GM23338 (cell line): ENCODE measurements around the gene THRA. TPM values are rescaled to one million over a fixed set of nuclear protein-coding genes. Genes with fewer than 3 reads are reported as not detected.

ENCODE experiments used
- ATAC-seq: fragments of 200-7000 bp; cut with Tn5 transposase; 3 replicates; pipeline ENCODE4 v1.9.1; 2020
- DNase-seq: peaks from one replicate; pipeline ENCODE4 v3.0.0-alpha.2; 2015; ENCODE audit warnings: low spot score
- H2AFZ ChIP-seq: fragments of 200-600 bp; sonication (generic); 2 replicates; pipeline ENCODE4 v1.8.0; 2016; ENCODE audit warnings: antibody characterized with exemption, mild to moderate bottlenecking, moderate library complexity
- H3F3A ChIP-seq: fragments of 200-600 bp; sonication (generic); replicated peaks from 2 replicates; pipeline ENCODE4 v1.8.0; 2017; ENCODE audit warnings: antibody characterized with exemption, mixed run types, low read depth
- H3K27ac ChIP-seq: fragments of 200-600 bp; sonication (generic); 2 replicates; pipeline ENCODE4 v1.6.1; 2016; ENCODE audit warnings: low read depth
- H3K27me3 ChIP-seq: fragments of 200-600 bp; sonication (generic); 2 replicates; pipeline ENCODE4 v1.8.0; 2016; ENCODE audit warnings: mild to moderate bottlenecking, mixed run types, moderate library complexity; ENCODE audit not compliant: insufficient read depth
- H3K36me3 ChIP-seq: fragments of 200-600 bp; sonication (generic); 2 replicates; pipeline ENCODE4 v1.8.0; 2016; ENCODE audit warnings: mild to moderate bottlenecking; ENCODE audit not compliant: insufficient read depth
- H3K4me1 ChIP-seq: fragments of 200-600 bp; sonication (generic); 2 replicates; pipeline ENCODE4 v1.8.0; 2016; ENCODE audit warnings: mild to moderate bottlenecking, moderate library complexity; ENCODE audit not compliant: insufficient read depth
- H3K4me2 ChIP-seq: fragments of 200-600 bp; sonication (generic); 2 replicates; pipeline ENCODE4 v1.7.1; 2017; ENCODE audit warnings: mixed run types
- H3K4me3 ChIP-seq: fragments of 200-600 bp; sonication (generic); 2 replicates; pipeline ENCODE4 v1.6.1; 2016; ENCODE audit warnings: mixed run types
- H3K79me2 ChIP-seq: fragments of 200-600 bp; sonication (generic); replicated peaks from 2 replicates; pipeline ENCODE4 v1.8.0; 2017; ENCODE audit warnings: mild to moderate bottlenecking; ENCODE audit not compliant: insufficient read depth
- H3K9me2 ChIP-seq: fragments of 200-600 bp; sonication (generic); 2 replicates; pipeline ENCODE4 v1.8.0; 2017; ENCODE audit not compliant: insufficient read depth
- H4K20me1 ChIP-seq: fragments of 200-600 bp; sonication (generic); replicated peaks from 2 replicates; pipeline ENCODE4 v1.8.0; 2017; ENCODE audit warnings: mild to moderate bottlenecking; ENCODE audit not compliant: insufficient read depth
- H3K27ac Mint-ChIP-seq: 2 replicates; pipeline ENCODE4 v1.8.0; 2020; ENCODE audit warnings: inconsistent platforms, mild to moderate bottlenecking, moderate library complexity, mixed read lengths
- H3K27me3 Mint-ChIP-seq: 3 replicates; pipeline ENCODE4 v1.8.0; 2022; ENCODE audit warnings: low read depth, mild to moderate bottlenecking, moderate library complexity, mixed read lengths, inconsistent platforms; ENCODE audit not compliant: insufficient read depth, poor library complexity
- H3K36me3 Mint-ChIP-seq: 3 replicates; pipeline ENCODE4 v1.8.0; 2021; ENCODE audit warnings: low read depth, mild to moderate bottlenecking, inconsistent platforms, moderate library complexity, mixed read lengths
- H3K4me1 Mint-ChIP-seq: 3 replicates; pipeline ENCODE4 v1.8.0; 2020; ENCODE audit warnings: mild to moderate bottlenecking, inconsistent platforms, mixed read lengths
- H3K4me3 Mint-ChIP-seq: 3 replicates; pipeline ENCODE4 v1.8.0; 2021; ENCODE audit warnings: moderate library complexity, mild to moderate bottlenecking, inconsistent platforms, mixed read lengths
- H3K9me3 Mint-ChIP-seq: 3 replicates; pipeline ENCODE4 v1.8.0; 2020; ENCODE audit warnings: moderate library complexity, mild to moderate bottlenecking, inconsistent platforms, mixed read lengths
- CREB1 ChIP-seq: fragments of 250-450 bp; sonication (Bioruptor Pico); IDR thresholded peaks from 2 replicates; pipeline ENCODE4 v1.5.0; 2020; ENCODE audit warnings: low read depth, mild to moderate bottlenecking, moderate library complexity
- CTCF ChIP-seq, 2 experiments: fragments of 200-600 bp in 1 of 2; sonication (generic) in 1 of 2; conservative IDR thresholded peaks; 2 replicates each; pipeline versions ENCODE4 v1.5.1 to v1.6.1; 2016 to 2017; ENCODE audit warnings: antibody characterized with exemption in 2 of 2, low read depth in 2 of 2, mild to moderate bottlenecking in 2 of 2, moderate library complexity in 1 of 2
- ETS1 ChIP-seq: IDR thresholded peaks from 2 replicates; pipeline ENCODE4 v1.6.1; 2016; ENCODE audit warnings: antibody characterized with exemption
- EZH2 ChIP-seq: fragments of 200-600 bp; sonication (generic); IDR thresholded peaks from one replicate; pipeline ENCODE4 v1.8.0; 2017; ENCODE audit warnings: antibody characterized with exemption, mild to moderate bottlenecking, low read depth; ENCODE audit not compliant: unreplicated experiment
- EZH2phosphoT487 ChIP-seq: fragments of 200-600 bp; sonication (generic); IDR thresholded peaks from one replicate; pipeline ENCODE4 v1.8.1; 2018; ENCODE audit warnings: antibody characterized with exemption; ENCODE audit not compliant: unreplicated experiment
- JUNB ChIP-seq: IDR thresholded peaks from one replicate; pipeline ENCODE4 v1.6.1; 2016; ENCODE audit warnings: antibody characterized with exemption; ENCODE audit not compliant: unreplicated experiment
- NANOG ChIP-seq: IDR thresholded peaks from 2 replicates; pipeline ENCODE4 v1.6.1; 2016; ENCODE audit warnings: antibody characterized with exemption, borderline replicate concordance
- ZNF114 ChIP-seq: fragments of 250-450 bp; sonication (Bioruptor Pico); IDR thresholded peaks from 2 replicates; pipeline ENCODE4 v1.5.0; 2020; ENCODE audit warnings: mild to moderate bottlenecking, moderate library complexity
- ZNF462 ChIP-seq: fragments of 250-450 bp; sonication (Bioruptor Pico); IDR thresholded peaks from 2 replicates; pipeline ENCODE4 v1.5.0; 2020; ENCODE audit warnings: mild to moderate bottlenecking, moderate library complexity
- polyA plus RNA-seq: library from polyadenylated mRNA; unstranded; fragments of >200 nt; fragmentation: Nextera tagmentation; extraction: Ambion mirVana; gene quantifications from 2 replicates; pipeline ENCODE4 v1.2.1, GENCODE V29; 2016
- total RNA-seq: library from RNA; depleted of rRNA; stranded (reverse); fragments of >200 nt; shearing (Covaris generic); gene quantifications from 2 replicates; pipeline ENCODE4 v1.2.3, GENCODE V29; 2014

THRA gene
- total and polyA plus RNA-seq, 2 experiments from 2014 or later = 3.4 to 10.5 TPM

- Mint-ChIP-seq H3K27me3 (peaks cover 31% of the 10 kb centered on the region), H3K9me3 (no peaks in the 10 kb centered on the region), H3K4me3 (peak overlapping the region; percentile 57; the same call in 1 of the 3 replicates), H3K27ac (no peak overlapping the region), H3K4me1 (peaks cover 79% of the 10 kb centered on the region), H3K36me3 (no peaks in the 10 kb centered on the region)
- Histone ChIP-seq H4K20me1 (no peaks in the 10 kb centered on the region), H3K9me2 (no peaks in the 10 kb centered on the region), H3K4me2 (peak overlapping the region; percentile 82), H3K27ac (no peak overlapping the region), H3K79me2 (peaks cover 7% of the 10 kb centered on the region; the same call in 1 of the 2 replicates), H3F3A (0 out of 2 replicates have a peak, but pooled peaks cover 23% of the 10 kb centered on the region), H3K27me3 (peaks cover 12% of the 10 kb centered on the region; the same call in 1 of the 2 replicates), H3K36me3 (no peaks in the 10 kb centered on the region), H3K4me1 (peaks cover 69% of the 10 kb centered on the region), H3K4me3 (peak overlapping the region; percentile 54; the same call in 1 of the 2 replicates), H2AFZ (no peak overlapping the region)
- no peak for ATAC-seq
- no peak for DNase-seq
- TF ChIP-seq EZH2 (no peak), ZNF462 (CRISPR knock-in tag) (no peak), NANOG (no peak), EZH2phosphoT487 (no peak), CTCF (conservative IDR thresholded peaks at IDR 0.05; ENCODE audit: low read depth in 2 of 2) (no peak), JUNB (no peak), ZNF114 (CRISPR knock-in tag) (no peak), ETS1 (no peak), CREB1 (CRISPR knock-in tag) (no peak)
Observed at GRCh38 chr17:40068129-40068581, 5.4 kb downstream of the THRA start.
